HepG2 (cell line): Measurements from ENCODE around the gene DNPH1. TPM values are rescaled to one million over a fixed set of nuclear protein-coding genes. Genes with fewer than 3 reads are reported as not detected.

Experiments
- ATF3 ChIP-seq: sonication (generic); formaldehyde crosslinking; IDR thresholded peaks from 2 replicates; pipeline ENCODE4 v1.4.0; 2020; ENCODE audit warnings: missing genetic modification reagents
- CREM ChIP-seq, 2 experiments: sonication (generic) in 1 of 2; formaldehyde crosslinking in 1 of 2; IDR thresholded peaks; 2 replicates each; pipeline versions ENCODE4 v1.4.0 to v1.6.1; 2016 to 2020; ENCODE audit warnings: antibody characterized with exemption in 1 of 2, mild to moderate bottlenecking in 1 of 2, missing genetic modification reagents in 1 of 2
- DPF2 ChIP-seq: sonication (generic); formaldehyde crosslinking; IDR thresholded peaks from 2 replicates; pipeline ENCODE4 v1.4.0; 2020; ENCODE audit warnings: mild to moderate bottlenecking, low read depth, missing genetic modification reagents, borderline replicate concordance
- GABPA ChIP-seq, 2 experiments: IDR thresholded peaks; 2 replicates each; pipeline ENCODE4 v1.6.1; 2011 to 2016; ENCODE audit warnings: low read depth in 2 of 2, low read length in 1 of 2, missing biosample characterization in 1 of 2, missing genetic modification characterization in 1 of 2
- GPN1 ChIP-seq: sonication (generic); formaldehyde crosslinking; IDR thresholded peaks from 2 replicates; pipeline ENCODE4 v1.5.1; 2020; ENCODE audit warnings: missing genetic modification reagents, borderline replicate concordance
- ISX ChIP-seq: sonication (generic); formaldehyde crosslinking; conservative IDR thresholded peaks from 2 replicates; pipeline ENCODE4 v1.5.0; 2020; ENCODE audit warnings: missing genetic modification reagents
- KAT8 ChIP-seq: IDR thresholded peaks from 2 replicates; pipeline ENCODE4 v1.6.1; 2016; ENCODE audit warnings: missing genetic modification reagents, missing compliant biosample characterization
- LRRFIP1 ChIP-seq: sonication (generic); formaldehyde crosslinking; conservative IDR thresholded peaks from 2 replicates; pipeline ENCODE4 v1.4.0; 2020; ENCODE audit warnings: missing genetic modification reagents
- MYPOP ChIP-seq: sonication (generic); formaldehyde crosslinking; IDR thresholded peaks from 2 replicates; pipeline ENCODE4 v1.8.1; 2023; ENCODE audit warnings: mild to moderate bottlenecking, moderate library complexity, missing genetic modification reagents
- RFX5 ChIP-seq: IDR thresholded peaks from 2 replicates; pipeline ENCODE4 v1.6.1; 2011; ENCODE audit warnings: low read depth, low read length, improper control_type of control experiment
- SSRP1 ChIP-seq: IDR thresholded peaks from 2 replicates; pipeline ENCODE4 v1.6.1; 2016; ENCODE audit warnings: control low read depth
- TEAD3 ChIP-seq: optimal IDR thresholded peaks from 2 replicates; pipeline ENCODE3; 2016; ENCODE audit warnings: borderline replicate concordance
- ZBTB38 ChIP-seq: sonication (generic); formaldehyde crosslinking; IDR thresholded peaks from 2 replicates; pipeline ENCODE4 v1.5.1; 2020; ENCODE audit warnings: mild to moderate bottlenecking, missing genetic modification reagents
- ZFP1 ChIP-seq: IDR thresholded peaks from 2 replicates; pipeline ENCODE4 v1.6.1; 2016
- ZFY ChIP-seq: sonication (generic); formaldehyde crosslinking; IDR thresholded peaks from 2 replicates; pipeline ENCODE4 v1.4.0; 2020; ENCODE audit warnings: missing genetic modification reagents
- ZKSCAN5 ChIP-seq: sonication (generic); formaldehyde crosslinking; IDR thresholded peaks from 2 replicates; pipeline ENCODE4 v1.5.1; 2020; ENCODE audit warnings: mild to moderate bottlenecking, missing genetic modification reagents
- ZNF44 ChIP-seq: sonication (generic); formaldehyde crosslinking; IDR thresholded peaks from 2 replicates; pipeline ENCODE4 v1.5.1; 2020; ENCODE audit warnings: mild to moderate bottlenecking, missing genetic modification reagents
- ZNF674 ChIP-seq: sonication (generic); formaldehyde crosslinking; IDR thresholded peaks from 2 replicates; pipeline ENCODE4 v1.5.0; 2020; ENCODE audit warnings: low read depth, mild to moderate bottlenecking, missing genetic modification reagents
- ZNF776 ChIP-seq: sonication (generic); formaldehyde crosslinking; IDR thresholded peaks from 2 replicates; pipeline ENCODE4 v1.4.0; 2020; ENCODE audit warnings: mild to moderate bottlenecking, missing genetic modification reagents
- ZNF879 ChIP-seq: sonication (generic); formaldehyde crosslinking; IDR thresholded peaks from 2 replicates; pipeline ENCODE4 v1.8.1; 2023; ENCODE audit warnings: missing genetic modification reagents
- polyA plus RNA-seq, 8 experiments: library from polyadenylated mRNA; depleted of rRNA in 3 of 8; stranded (reverse) in 7 of 8; unstranded in 1 of 8; fragments of >200 nt; fragmentation: Illumina TruSeq in 4 of 8; extraction: Trizol in 4 of 8; gene quantifications; 2 replicates each; pipeline versions ENCODE4 v1.2.1 to v1.2.3, GENCODE V29; 2011 to 2016; ENCODE audit warnings: low read depth in 4 of 8, missing spikeins in 1 of 8, mixed read lengths in 1 of 8; ENCODE audit not compliant: insufficient read depth in 1 of 8
- total RNA-seq, 5 experiments: library from RNA; depleted of rRNA; stranded (reverse); fragments of >200 nt; fragmentation: Illumina TruSeq; extraction: Trizol; gene quantifications; 2 replicates each; pipeline ENCODE4 v1.2.3, GENCODE V29; 2016; ENCODE audit warnings: low read depth in 1 of 5
- TF ChIP-seq, protein P1 (sequence below): fragments of 450-650 bp; IDR thresholded peaks from 2 replicates; pipeline ENCODE4 v1.6.1; 2017
- TF ChIP-seq, protein P2 (sequence below): sonication (generic); formaldehyde crosslinking; IDR thresholded peaks from 2 replicates; pipeline ENCODE4 v1.4.0; 2020; ENCODE audit warnings: missing genetic modification reagents

The DNPH1 gene
- total and polyA plus RNA-seq, 2 of the 13 experiments (the other 11 are each of a cell fraction or from before 2014, with no cell fraction given): 56.5 to 75.1 TPM

GRCh38 chr6:43276577-43277305 lies 47.5 kb upstream of the DNPH1 start (continued):
- TF ChIP-seq ATF3 (CRISPR knock-in tag) (no peak), DPF2 (CRISPR knock-in tag) (peak; percentile 85), ISX (CRISPR knock-in tag) (no peak), KAT8 (CRISPR knock-in tag) (peak; percentile 62), ZFY (CRISPR knock-in tag) (peak; percentile 88), GPN1 (no peak), SSRP1 (no peak), TEAD3 (CRISPR knock-in tag) (peak; percentile 41), GABPA (IDR thresholded peaks at IDR 0.05; ENCODE audit: low read depth, low read length) (no peak), GABPA (CRISPR knock-in tag; IDR thresholded peaks at IDR 0.05; ENCODE audit: low read depth) (no peak), CREM (IDR thresholded peaks at IDR 0.05) (peak; percentile 60; the same call in 1 of the 2 replicates), CREM (CRISPR knock-in tag; IDR thresholded peaks at IDR 0.05) (no peak), ZNF776 (CRISPR knock-in tag) (0 out of 2 replicates have a peak, but pooled peaks have one; percentile 17), MYPOP (CRISPR knock-in tag) (no peak), ZNF674 (CRISPR knock-in tag) (no peak), ZFP1 (CRISPR knock-in tag) (0 out of 2 replicates have a peak, but pooled peaks have one; percentile 26), ZBTB38 (no peak), ZNF44 (CRISPR knock-in tag) (no peak), RFX5 (no peak), ZNF879 (CRISPR knock-in tag) (no peak), LRRFIP1 (CRISPR knock-in tag) (no peak), ZKSCAN5 (CRISPR knock-in tag) (peak; percentile 86)
- TF ChIP-seq, protein P1, sequence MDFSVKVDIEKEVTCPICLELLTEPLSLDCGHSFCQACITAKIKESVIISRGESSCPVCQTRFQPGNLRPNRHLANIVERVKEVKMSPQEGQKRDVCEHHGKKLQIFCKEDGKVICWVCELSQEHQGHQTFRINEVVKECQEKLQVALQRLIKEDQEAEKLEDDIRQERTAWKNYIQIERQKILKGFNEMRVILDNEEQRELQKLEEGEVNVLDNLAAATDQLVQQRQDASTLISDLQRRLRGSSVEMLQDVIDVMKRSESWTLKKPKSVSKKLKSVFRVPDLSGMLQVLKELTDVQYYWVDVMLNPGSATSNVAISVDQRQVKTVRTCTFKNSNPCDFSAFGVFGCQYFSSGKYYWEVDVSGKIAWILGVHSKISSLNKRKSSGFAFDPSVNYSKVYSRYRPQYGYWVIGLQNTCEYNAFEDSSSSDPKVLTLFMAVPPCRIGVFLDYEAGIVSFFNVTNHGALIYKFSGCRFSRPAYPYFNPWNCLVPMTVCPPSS: no peak
- TF ChIP-seq, protein P2, sequence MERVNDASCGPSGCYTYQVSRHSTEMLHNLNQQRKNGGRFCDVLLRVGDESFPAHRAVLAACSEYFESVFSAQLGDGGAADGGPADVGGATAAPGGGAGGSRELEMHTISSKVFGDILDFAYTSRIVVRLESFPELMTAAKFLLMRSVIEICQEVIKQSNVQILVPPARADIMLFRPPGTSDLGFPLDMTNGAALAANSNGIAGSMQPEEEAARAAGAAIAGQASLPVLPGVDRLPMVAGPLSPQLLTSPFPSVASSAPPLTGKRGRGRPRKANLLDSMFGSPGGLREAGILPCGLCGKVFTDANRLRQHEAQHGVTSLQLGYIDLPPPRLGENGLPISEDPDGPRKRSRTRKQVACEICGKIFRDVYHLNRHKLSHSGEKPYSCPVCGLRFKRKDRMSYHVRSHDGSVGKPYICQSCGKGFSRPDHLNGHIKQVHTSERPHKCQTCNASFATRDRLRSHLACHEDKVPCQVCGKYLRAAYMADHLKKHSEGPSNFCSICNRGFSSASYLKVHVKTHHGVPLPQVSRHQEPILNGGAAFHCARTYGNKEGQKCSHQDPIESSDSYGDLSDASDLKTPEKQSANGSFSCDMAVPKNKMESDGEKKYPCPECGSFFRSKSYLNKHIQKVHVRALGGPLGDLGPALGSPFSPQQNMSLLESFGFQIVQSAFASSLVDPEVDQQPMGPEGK (CRISPR knock-in tag): peak; percentile 93
